Adrenal gland (tissue), 12 donors: ENCODE data around the gene ASB2. TPM values are rescaled to one million over a fixed set of nuclear protein-coding genes. Genes with fewer than 3 reads are reported as not detected.

Source experiments
- DNase-seq, 7 donors: peaks; one replicate each; pipeline ENCODE4 v3.0.0-alpha.2; 2019 to 2020
- H3K27ac ChIP-seq, 5 donors: fragments of 200-600 bp; sonication (generic) in 4 of 5; 1 replicate in 3 of 5; 2 replicates in 2 of 5; pipeline versions ENCODE4 v1.5.1 to v1.8.0; 2016 to 2020; ENCODE audit warnings: mild to moderate bottlenecking in 1 of 5
- H3K27me3 ChIP-seq: fragments of 200-600 bp; 2 replicates; pipeline ENCODE4 v1.8.0; 2021
- H3K36me3 ChIP-seq, 2 donors: fragments of 200-600 bp; replicated peaks in 1 of 2; 1 replicate in 1 of 2; 2 replicates in 1 of 2; pipeline versions ENCODE4 v1.5.1 to v1.8.0; 2018 to 2022
- H3K4me1 ChIP-seq, 2 donors: fragments of 200-600 bp; replicated peaks in 1 of 2; 1 replicate in 1 of 2; 2 replicates in 1 of 2; pipeline versions ENCODE4 v1.5.1 to v1.8.0; 2018 to 2021
- H3K4me3 ChIP-seq, 4 donors: fragments of 200-600 bp; sonication (generic) in 3 of 4; one replicate each; pipeline ENCODE4 v1.5.1; 2016 to 2018
- H3K9me3 ChIP-seq, 3 donors: fragments of 200-600 bp; sonication (generic) in 1 of 3; replicated peaks in 1 of 3; 1 replicate in 2 of 3; 2 replicates in 1 of 3; pipeline versions ENCODE4 v1.5.1 to v1.8.0; 2016 to 2021
- POLR2A ChIP-seq, 2 donors: fragments of 450-650 bp; IDR thresholded peaks; one replicate each; pipeline ENCODE4 v1.6.1; 2017; ENCODE audit warnings: antibody characterized with exemption in 2 of 2, mild to moderate bottlenecking in 2 of 2, moderate library complexity in 1 of 2
- WGBS, 4 donors: extraction: QIAGEN DNeasy Blood & Tissue Kit in 2 of 4; methylation state at CpG; one replicate each; pipeline versions ENCODE4 v1.1.5 to v1.1.7; 2013 to 2017; 5-methylcytosine and 5-hydroxymethylcytosine counted together
- intact Hi-C, 2 donors: fragments of 100-400 bp; cut with DNase I; formaldehyde crosslinking; loops; one replicate each; pipeline versions ENCODE4 v1.14.1 to v1.15.0; 2022 to 2023
- polyA plus RNA-seq, 3 donors: library from polyadenylated mRNA; stranded (reverse); fragments of 200-250 nt in 2 of 3; fragments of 350-450 nt in 1 of 3; fragmentation: Illumina TruSeq in 1 of 3; extraction: RNeasy Lipid Tissue Mini Kit (QIAGEN cat#74804) in 1 of 3; gene quantifications; one replicate each; pipeline ENCODE4 v1.2.3, GENCODE V29; 2013 to 2014
- total RNA-seq, 9 donors: library from RNA; depleted of rRNA in 4 of 9; stranded (reverse); fragments of >200 nt in 4 of 9; fragments of 120-200 nt in 1 of 9; fragmentation: NEBNext Ultra II Directional in 1 of 9; extraction: Animal tissue kit (Norgen Biotek cat#: 25700) in 1 of 9; gene quantifications; one replicate each; pipeline versions ENCODE4 v1.1.0 to v1.2.4, GENCODE V29; 2013 to 2023
- TF ChIP-seq, protein P1 (sequence below), 6 experiments: fragments of 450-650 bp in 4 of 6; fragments of 200-600 bp in 2 of 6; sonication (generic) in 1 of 6; IDR thresholded peaks; 1 replicate in 5 of 6; 2 replicates in 1 of 6; pipeline versions ENCODE4 v1.5.1 to v1.8.0; 2016 to 2021; ENCODE audit warnings: antibody characterized with exemption in 6 of 6, mild to moderate bottlenecking in 2 of 6, moderate library complexity in 1 of 6
- donor health status: healthy with polysubstance abuse.
- donor health status: Bipolar disorder and iron deficiency.
- donor health status: DM: yes; HTN: yes; CAD: no.
- donor health status: DM: no; HTN: no; CAD: no.
- donor health status: DM: no; HTN: no; CAD: no.
- donor health status: DM: yes; HTN: yes; CAD: no.

The ASB2 gene
- total and polyA plus RNA-seq, 12 donors, result 0.19 to 5.9 (median 0.66) TPM; not detected in 1

GRCh38 chr14:93921001-93921806 lies 55.2 kb downstream of the ASB2 start:
- WGBS, 4 donors, result 76 to 83% (median 79%) methylated on average over 15 to 18 of the region's 18 CpGs
- Histone ChIP-seq H3K27ac (no peak overlapping the region), H3K27me3 (no peaks in the 10 kb centered on the region), H3K36me3 (no peaks in the 10 kb centered on the region), H3K4me3 (no peak overlapping the region), H3K4me1 (no peaks in the 10 kb centered on the region), H3K9me3 (no peaks in the 10 kb centered on the region)
- peak in 1 of 7 donors; percentile 58 for DNase-seq
- no peak for TF ChIP-seq POLR2A (IDR thresholded peaks at IDR 0.05)
- TF ChIP-seq, protein P1, sequence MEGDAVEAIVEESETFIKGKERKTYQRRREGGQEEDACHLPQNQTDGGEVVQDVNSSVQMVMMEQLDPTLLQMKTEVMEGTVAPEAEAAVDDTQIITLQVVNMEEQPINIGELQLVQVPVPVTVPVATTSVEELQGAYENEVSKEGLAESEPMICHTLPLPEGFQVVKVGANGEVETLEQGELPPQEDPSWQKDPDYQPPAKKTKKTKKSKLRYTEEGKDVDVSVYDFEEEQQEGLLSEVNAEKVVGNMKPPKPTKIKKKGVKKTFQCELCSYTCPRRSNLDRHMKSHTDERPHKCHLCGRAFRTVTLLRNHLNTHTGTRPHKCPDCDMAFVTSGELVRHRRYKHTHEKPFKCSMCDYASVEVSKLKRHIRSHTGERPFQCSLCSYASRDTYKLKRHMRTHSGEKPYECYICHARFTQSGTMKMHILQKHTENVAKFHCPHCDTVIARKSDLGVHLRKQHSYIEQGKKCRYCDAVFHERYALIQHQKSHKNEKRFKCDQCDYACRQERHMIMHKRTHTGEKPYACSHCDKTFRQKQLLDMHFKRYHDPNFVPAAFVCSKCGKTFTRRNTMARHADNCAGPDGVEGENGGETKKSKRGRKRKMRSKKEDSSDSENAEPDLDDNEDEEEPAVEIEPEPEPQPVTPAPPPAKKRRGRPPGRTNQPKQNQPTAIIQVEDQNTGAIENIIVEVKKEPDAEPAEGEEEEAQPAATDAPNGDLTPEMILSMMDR (IDR thresholded peaks at IDR 0.05), result no peak
- intact Hi-C loops, result no loop called here

DNA sequence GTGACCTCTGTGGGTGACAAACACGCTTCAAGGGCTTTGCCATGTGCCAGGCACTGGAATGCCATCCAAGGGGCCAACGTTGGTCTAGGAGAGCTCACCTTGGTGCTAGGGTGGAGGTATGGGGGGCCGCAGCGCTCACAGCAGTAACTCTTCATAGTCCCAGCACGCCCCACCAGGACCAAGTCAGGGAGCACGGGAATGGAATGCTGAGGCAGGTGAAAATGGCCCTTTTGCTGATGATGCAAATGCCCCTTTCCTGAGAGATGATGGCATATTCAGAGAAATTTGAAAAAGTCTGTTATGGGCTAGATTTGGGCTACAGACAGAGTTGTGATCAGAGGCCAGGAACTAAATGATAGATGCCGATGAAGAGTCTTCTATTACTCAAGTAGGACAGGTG lies 59.2 kb downstream of the ASB2 start:
- no peak for DNase-seq
- no peak overlapping the region for H3K27ac ChIP-seq
- TF ChIP-seq POLR2A (IDR thresholded peaks at IDR 0.05), result no peak
- TF ChIP-seq, protein P1 (IDR thresholded peaks at IDR 0.05), result no peak
- no peaks in the 10 kb centered on the region for H3K27me3 ChIP-seq
- intact Hi-C loops, result no loop called here
- no peaks in the 10 kb centered on the region for H3K36me3 ChIP-seq
- no peak overlapping the region for H3K4me3 ChIP-seq
- no peaks in the 10 kb centered on the region for H3K9me3 ChIP-seq
- no peaks in the 10 kb centered on the region for H3K4me1 ChIP-seq
- 76 to 91% (median 85%) methylated on average over 7 of the region's 7 CpGs for WGBS, 4 donors

DNA sequence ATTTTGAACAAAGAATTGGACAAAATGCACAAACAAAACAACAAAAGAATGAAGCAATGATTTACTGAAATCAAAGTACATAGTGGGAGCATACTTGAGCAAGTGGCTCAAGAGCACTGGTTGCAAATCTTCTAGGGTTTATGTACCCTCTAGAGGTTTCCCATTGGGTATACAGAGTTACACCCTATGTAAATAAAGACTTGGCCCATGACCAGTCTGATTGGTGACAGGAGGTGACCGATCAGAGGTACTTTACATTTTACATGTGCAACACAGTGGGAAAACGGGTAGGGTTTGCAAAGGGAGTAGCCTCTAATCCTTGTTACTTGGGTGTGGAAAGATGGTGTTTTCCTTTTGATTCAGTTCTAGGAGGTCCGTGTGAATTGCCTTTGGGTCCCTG lies 59.9 kb downstream of the ASB2 start:
- WGBS, 4 donors, result 64 to 76% (median 69%) methylated on average over 3 of the region's 3 CpGs
- intact Hi-C loops, result no loop called here

GRCh38 chr14:93915800-93916199 lies 60.6 kb downstream of the ASB2 start:
- intact Hi-C loops, result no loop called here

More for the DNA sequence above, 59.9 kb downstream of the ASB2 start:
- no peaks in the 10 kb centered on the region for H3K4me1 ChIP-seq
- no peaks in the 10 kb centered on the region for H3K27me3 ChIP-seq
- no peak for DNase-seq
- H3K36me3 ChIP-seq, result no peaks in the 10 kb centered on the region
- H3K9me3 ChIP-seq, result no peaks in the 10 kb centered on the region
- no peak overlapping the region for H3K27ac ChIP-seq
- no peak overlapping the region for H3K4me3 ChIP-seq
- TF ChIP-seq POLR2A (IDR thresholded peaks at IDR 0.05), result no peak
- TF ChIP-seq, protein P1 (IDR thresholded peaks at IDR 0.05), result no peak

More at GRCh38 chr14:93915800-93916199, 60.6 kb downstream of the ASB2 start:
- Histone ChIP-seq H3K4me3 (no peak overlapping the region), H3K27ac (no peak overlapping the region), H3K36me3 (no peaks in the 10 kb centered on the region), H3K4me1 (no peaks in the 10 kb centered on the region), H3K9me3 (no peaks in the 10 kb centered on the region), H3K27me3 (no peaks in the 10 kb centered on the region)
- 36 to 41% (median 39%) methylated on average over 2 of the region's 2 CpGs for WGBS, 4 donors
- no peak for DNase-seq
- TF ChIP-seq, protein P1 (IDR thresholded peaks at IDR 0.05), result no peak
- no peak for TF ChIP-seq POLR2A (IDR thresholded peaks at IDR 0.05)
